ENCODE measurements around the gene TCP11X1. TPM values are rescaled to one million over a fixed set of nuclear protein-coding genes. Genes with fewer than 3 reads are reported as not detected.
"Not testable (repeated sequence)": the region's sequence is repeated elsewhere in the genome, so short reads cannot be mapped to it uniquely, and the experiment has no call there.

Gene TCP11X1
- not detected for total RNA-seq (2021; fragmentation: NEBNext Ultra II Directional; extraction: Animal tissue kit (Norgen Biotek cat#: 25700))
- long read RNA-seq, result 0 reads

GRCh38 chrX:102214986-102215385 lies at the start of gene TCP11X1:
TSS of gene TCP11X1 (plus strand) at chrX:102215301.
- not testable (repeated sequence) for DNase-seq; H3K4me3 Mint-ChIP-seq; H3K27me3 Mint-ChIP-seq (ENCODE audit: insufficient read depth); H3K27ac Mint-ChIP-seq; H3K36me3 Mint-ChIP-seq (ENCODE audit: low read depth); H3K4me1 Mint-ChIP-seq (ENCODE audit: low read depth); H3K9me3 Mint-ChIP-seq

GRCh38 chrX:102185967-102186720 lies 29.0 kb upstream of the TCP11X1 start:
- no peaks in the 10 kb centered on the region for H3K4me1 Mint-ChIP-seq (ENCODE audit: low read depth)
- DNase-seq, result no peak
- H3K36me3 Mint-ChIP-seq (ENCODE audit: low read depth), result no peaks in the 10 kb centered on the region; the same call in 1 of the 2 replicates
- no peak for TF ChIP-seq CTCF (IDR thresholded peaks at IDR 0.05)
- no peaks in the 10 kb centered on the region; the same call in 1 of the 2 replicates for H3K27me3 Mint-ChIP-seq (ENCODE audit: insufficient read depth)
- no peak overlapping the region for H3K27ac Mint-ChIP-seq
- H3K9me3 Mint-ChIP-seq, result no peaks in the 10 kb centered on the region; the same call in 1 of the 2 replicates
- no peak overlapping the region for H3K4me3 Mint-ChIP-seq

- not testable (repeated sequence) for H3K9me3 Mint-ChIP-seq; DNase-seq; H3K27me3 Mint-ChIP-seq (ENCODE audit: insufficient read depth); H3K36me3 Mint-ChIP-seq (ENCODE audit: low read depth); H3K4me3 Mint-ChIP-seq; H3K4me1 Mint-ChIP-seq (ENCODE audit: low read depth); H3K27ac Mint-ChIP-seq
Measured at GRCh38 chrX:102207940-102208339, 7.2 kb upstream of the TCP11X1 start.

GRCh38 chrX:102216497-102216896 lies 1.4 kb downstream of the TCP11X1 start:
- H3K4me3 Mint-ChIP-seq; H3K36me3 Mint-ChIP-seq (ENCODE audit: low read depth); H3K9me3 Mint-ChIP-seq; H3K27me3 Mint-ChIP-seq (ENCODE audit: insufficient read depth); H3K27ac Mint-ChIP-seq; DNase-seq; H3K4me1 Mint-ChIP-seq (ENCODE audit: low read depth): not testable (repeated sequence)

GRCh38 chrX:102235678-102236077 lies 20.6 kb downstream of the TCP11X1 start:
- not testable (repeated sequence) for H3K27me3 Mint-ChIP-seq (ENCODE audit: insufficient read depth); H3K4me3 Mint-ChIP-seq; DNase-seq; H3K36me3 Mint-ChIP-seq (ENCODE audit: low read depth); H3K9me3 Mint-ChIP-seq; H3K27ac Mint-ChIP-seq; H3K4me1 Mint-ChIP-seq (ENCODE audit: low read depth)

- H3K4me3 Mint-ChIP-seq; H3K27ac Mint-ChIP-seq; H3K27me3 Mint-ChIP-seq (ENCODE audit: insufficient read depth); H3K9me3 Mint-ChIP-seq; H3K36me3 Mint-ChIP-seq (ENCODE audit: low read depth); H3K4me1 Mint-ChIP-seq (ENCODE audit: low read depth): not testable (repeated sequence)
- peak; percentile 0 for DNase-seq
Measured at GRCh38 chrX:102240265-102240664, 25.2 kb downstream of the TCP11X1 start.

GRCh38 chrX:102246893-102247292 lies 31.8 kb downstream of the TCP11X1 start, which contains the start of gene NXF2:
TSS of gene NXF2 (plus strand) at chrX:102247167. CDS start at chrX:102307079, 59,912 bp downstream.
- H3K4me3 Mint-ChIP-seq; DNase-seq; H3K27ac Mint-ChIP-seq; H3K36me3 Mint-ChIP-seq (ENCODE audit: low read depth); H3K27me3 Mint-ChIP-seq (ENCODE audit: insufficient read depth); H3K9me3 Mint-ChIP-seq; H3K4me1 Mint-ChIP-seq (ENCODE audit: low read depth): not testable (repeated sequence)

- not testable (repeated sequence) for H3K4me3 Mint-ChIP-seq; H3K27me3 Mint-ChIP-seq (ENCODE audit: insufficient read depth); H3K27ac Mint-ChIP-seq; DNase-seq; H3K4me1 Mint-ChIP-seq (ENCODE audit: low read depth); H3K9me3 Mint-ChIP-seq; H3K36me3 Mint-ChIP-seq (ENCODE audit: low read depth)
Measured at GRCh38 chrX:102272231-102272630, 57.1 kb downstream of the TCP11X1 start.

Other genes starting within 250 kb of the TCP11X1 start
- under 1 TPM in 1 of 6 experiments, not detected in 5; 0.19 TPM for gene TCEAL2, start 89.6 kb upstream of the TCP11X1 start, total RNA-seq (2021; fragmentation: NEBNext Ultra II Directional; extraction: Animal tissue kit (Norgen Biotek cat#: 25700))
- gene TCEAL6, start 72.8 kb upstream of the TCP11X1 start, total RNA-seq (2021; fragmentation: NEBNext Ultra II Directional; extraction: Animal tissue kit (Norgen Biotek cat#: 25700)), result not detected
- gene BEX5, start 59.3 kb upstream of the TCP11X1 start, total RNA-seq (2021; fragmentation: NEBNext Ultra II Directional; extraction: Animal tissue kit (Norgen Biotek cat#: 25700)), result not detected
- not detected for gene NXF2, start 31.9 kb downstream of the TCP11X1 start, total RNA-seq (2021; fragmentation: NEBNext Ultra II Directional; extraction: Animal tissue kit (Norgen Biotek cat#: 25700))
- not detected for gene NXF2B, start 224.7 kb downstream of the TCP11X1 start, total RNA-seq (2021; fragmentation: NEBNext Ultra II Directional; extraction: Animal tissue kit (Norgen Biotek cat#: 25700))

All from HFFc6 (cell line).